ENCODE data around the gene RGSL1.

DNA sequence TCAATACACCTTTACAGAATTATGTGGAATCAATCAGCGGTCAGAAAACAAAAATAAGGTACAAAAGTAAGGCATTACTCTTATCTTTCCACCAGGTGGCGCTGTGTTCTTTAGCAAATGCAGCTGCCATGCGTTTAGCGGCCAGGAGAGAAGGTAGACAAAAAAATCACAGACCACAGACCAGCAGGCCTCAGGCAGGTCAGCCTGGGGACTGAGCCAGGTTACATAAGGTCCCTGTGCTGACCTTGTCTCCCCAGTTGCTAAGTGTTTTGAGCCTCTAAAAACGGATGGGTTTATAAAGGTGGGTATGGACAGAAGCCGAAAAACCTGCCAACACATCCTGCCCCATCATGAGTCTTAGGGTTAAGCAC is 151.5 kb downstream of the RGSL1 start:
- TF ChIP-seq POLR2AphosphoS5 (IDR thresholded peaks at IDR 0.05; ENCODE audit: low read depth, low read length) = no peak
- 0 out of 2 replicates have a peak, but pooled peaks have one; percentile 8 for TF ChIP-seq POLR2A (IDR thresholded peaks at IDR 0.05; ENCODE audit: low read depth, low read length)
- no peak for TF ChIP-seq TAF1 (IDR thresholded peaks at IDR 0.05; ENCODE audit: borderline replicate concordance, low read depth, low read length)

Data from GM12892 (cell line).